GM19395 (cell line): ENCODE measurements around the gene SMIM45.
"Not testable (repeated sequence)": the region's sequence is repeated elsewhere in the genome, so short reads cannot be mapped to it uniquely, and the experiment has no call there.

ENCODE experiments used
- ATAC-seq: cut with Tn5 transposase; IDR thresholded peaks from one replicate; pipeline ENCODE4 v1.9.1; 2021; ENCODE audit warnings: mild to moderate bottlenecking, moderate library complexity; ENCODE audit not compliant: unreplicated experiment

Gene SMIM45

GRCh38 chr22:41933411-41934177 is 18.4 kb upstream of the SMIM45 start:
- ATAC-seq = no peak

GRCh38 chr22:41934284-41935014 is 17.5 kb upstream of the SMIM45 start:
- ATAC-seq = no peak

- no peak for ATAC-seq
Measured at GRCh38 chr22:41935015-41935351, 17.0 kb upstream of the SMIM45 start.

- no peak for ATAC-seq
Measured at GRCh38 chr22:41935509-41935908, 16.4 kb upstream of the SMIM45 start.

GRCh38 chr22:41936894-41937169 is 15.1 kb upstream of the SMIM45 start:
- no peak for ATAC-seq

- peak; percentile 44 for ATAC-seq
Measured at GRCh38 chr22:41939981-41940831, 11.7 kb upstream of the SMIM45 start.

- no peak for ATAC-seq
Measured at GRCh38 chr22:41940832-41941765, 10.9 kb upstream of the SMIM45 start.

GRCh38 chr22:41943661-41944209 is 8.2 kb upstream of the SMIM45 start:
- ATAC-seq = no peak

- peak; percentile 79 for ATAC-seq
Measured at GRCh38 chr22:41946629-41947423, 5.1 kb upstream of the SMIM45 start, which contains the start of gene CENPM. Gene CENPM, minus strand, starts transcription at chr22:41947152. Its CDS starts 76 bp downstream, at chr22:41947076.

- ATAC-seq = no peak
Measured at GRCh38 chr22:41947424-41948080, 4.4 kb upstream of the SMIM45 start.

- ATAC-seq = no peak
Measured at GRCh38 chr22:41948142-41948541, 3.8 kb upstream of the SMIM45 start.

- not testable (repeated sequence) for ATAC-seq
Measured at GRCh38 chr22:41948928-41949296, 3.0 kb upstream of the SMIM45 start.

- no peak for ATAC-seq
Measured at GRCh38 chr22:41949297-41949965, 2.5 kb upstream of the SMIM45 start.

GRCh38 chr22:41952713-41953112 is 763 bp downstream of the SMIM45 start:
- no peak for ATAC-seq

- ATAC-seq = peak; percentile 17
Measured at GRCh38 chr22:41957941-41958556, 6.1 kb downstream of the SMIM45 start.

GRCh38 chr22:41963453-41964111 is 11.6 kb downstream of the SMIM45 start:
- ATAC-seq = no peak

GRCh38 chr22:41964112-41964491 is 12.2 kb downstream of the SMIM45 start:
- no peak for ATAC-seq

- no peak for ATAC-seq
Measured at GRCh38 chr22:41966225-41966606, 14.3 kb downstream of the SMIM45 start.
